Muscle of arm (tissue), 12 donors: ENCODE results near the gene LYRM1. TPM values are rescaled to one million over a fixed set of nuclear protein-coding genes. Genes with fewer than 3 reads are reported as not detected.
"Not testable (repeated sequence)": the region's sequence is repeated elsewhere in the genome, so short reads cannot be mapped to it uniquely, and the experiment has no call there.

Source experiments
- DNase-seq: peaks from one replicate; pipeline ENCODE4 v3.0.0-alpha.2; 2013
- polyA plus RNA-seq, 12 donors: library from polyadenylated mRNA; unstranded; fragments of 120-200 nt; gene quantifications; one replicate each; pipeline ENCODE4 v1.2.1, GENCODE V29; 2013; ENCODE audit not compliant: insufficient read length in 12 of 12

The LYRM1 gene
- polyA plus RNA-seq, 12 donors = 18.8 to 25.2 (median 22.5) TPM; not detected in 1

GRCh38 chr16:20929676-20930364 lies 29.2 kb downstream of the LYRM1 start:
- not testable (repeated sequence) for DNase-seq

GRCh38 chr16:20930365-20930690 lies 29.8 kb downstream of the LYRM1 start:
- DNase-seq = no peak

- DNase-seq = no peak
Measured at GRCh38 chr16:20931066-20931600, 30.6 kb downstream of the LYRM1 start.

- no peak for DNase-seq
Measured at GRCh38 chr16:20933589-20933988, 33.0 kb downstream of the LYRM1 start.

- no peak for DNase-seq
Measured at GRCh38 chr16:20937736-20938135, 37.2 kb downstream of the LYRM1 start.

GRCh38 chr16:20938426-20938825 lies 37.9 kb downstream of the LYRM1 start:
- DNase-seq = no peak

- no peak for DNase-seq
Measured at GRCh38 chr16:20939611-20940010, 39.0 kb downstream of the LYRM1 start.

GRCh38 chr16:20940871-20941635 lies 40.5 kb downstream of the LYRM1 start:
- DNase-seq = no peak

GRCh38 chr16:20941636-20941926 lies 41.0 kb downstream of the LYRM1 start:
- no peak for DNase-seq

GRCh38 chr16:20942256-20942655 lies 41.7 kb downstream of the LYRM1 start:
- DNase-seq = no peak

- DNase-seq = no peak
Measured at GRCh38 chr16:20944861-20945574, 44.4 kb downstream of the LYRM1 start.

- DNase-seq = not testable (repeated sequence)
Measured at GRCh38 chr16:20945575-20945875, 45.0 kb downstream of the LYRM1 start.

GRCh38 chr16:20946015-20946629 lies 45.6 kb downstream of the LYRM1 start:
- DNase-seq = no peak

GRCh38 chr16:20948444-20948843 lies 47.9 kb downstream of the LYRM1 start:
- no peak for DNase-seq

GRCh38 chr16:20949660-20950059 lies 49.1 kb downstream of the LYRM1 start:
- DNase-seq = no peak

- DNase-seq = no peak
Measured at GRCh38 chr16:20950294-20950693, 49.7 kb downstream of the LYRM1 start.

- no peak for DNase-seq
Measured at GRCh38 chr16:20952139-20952920, 51.8 kb downstream of the LYRM1 start.

GRCh38 chr16:20954574-20954973 lies 54.0 kb downstream of the LYRM1 start:
- no peak for DNase-seq

- DNase-seq = no peak
Measured at GRCh38 chr16:20956319-20956718, 55.7 kb downstream of the LYRM1 start.

GRCh38 chr16:20957153-20957552 lies 56.6 kb downstream of the LYRM1 start:
- no peak for DNase-seq

GRCh38 chr16:20960899-20961298 lies 60.3 kb downstream of the LYRM1 start:
- no peak for DNase-seq

- no peak for DNase-seq
Measured at GRCh38 chr16:20968765-20969164, 68.2 kb downstream of the LYRM1 start.
